ENCODE measurements around the gene AMOTL2. TPM values are rescaled to one million over a fixed set of nuclear protein-coding genes. Genes with fewer than 3 reads are reported as not detected.

AMOTL2 gene
- total RNA-seq, 2 experiments from 2014 or later = not detected

GRCh38 chr3:134389865-134390264 lies 15.6 kb upstream of the AMOTL2 start:
- Mint-ChIP-seq H3K4me3 (no peak overlapping the region), H3K27ac (no peak overlapping the region), H3K36me3 (no peaks in the 10 kb centered on the region), H3K9me3 (no peaks in the 10 kb centered on the region), H3K27me3 (peaks cover 32% of the 10 kb centered on the region), H3K4me1 (no peaks in the 10 kb centered on the region)
- ATAC-seq (ENCODE audit: low read depth) (no peak), DNase-seq (no peak)
- POLR2A ChIA-PET = no interaction called here

- peaks cover 29% of the 10 kb centered on the region for H3K27me3 Mint-ChIP-seq
- H3K9me3 Mint-ChIP-seq = no peaks in the 10 kb centered on the region
- ATAC-seq (ENCODE audit: low read depth) (no peak), DNase-seq (no peak)
- no peak overlapping the region for H3K4me3 Mint-ChIP-seq
- POLR2A ChIA-PET = no interaction called here
- H3K27ac Mint-ChIP-seq = no peak overlapping the region
- H3K36me3 Mint-ChIP-seq = no peaks in the 10 kb centered on the region
- no peaks in the 10 kb centered on the region for H3K4me1 Mint-ChIP-seq
These were observed 14.7 kb upstream of the AMOTL2 start for GRCh38 chr3:134388788-134389485.

GRCh38 chr3:134388292-134388691 lies 14.0 kb upstream of the AMOTL2 start:
- DNase-seq = no peak
- H3K4me1 Mint-ChIP-seq = no peaks in the 10 kb centered on the region
- POLR2A ChIA-PET = no interaction called here
- H3K4me3 Mint-ChIP-seq = no peak overlapping the region
- no peaks in the 10 kb centered on the region for H3K9me3 Mint-ChIP-seq
- peaks cover 29% of the 10 kb centered on the region for H3K27me3 Mint-ChIP-seq
- no peak overlapping the region for H3K27ac Mint-ChIP-seq
- no peaks in the 10 kb centered on the region for H3K36me3 Mint-ChIP-seq
- no peak for ATAC-seq (ENCODE audit: low read depth)

DNA sequence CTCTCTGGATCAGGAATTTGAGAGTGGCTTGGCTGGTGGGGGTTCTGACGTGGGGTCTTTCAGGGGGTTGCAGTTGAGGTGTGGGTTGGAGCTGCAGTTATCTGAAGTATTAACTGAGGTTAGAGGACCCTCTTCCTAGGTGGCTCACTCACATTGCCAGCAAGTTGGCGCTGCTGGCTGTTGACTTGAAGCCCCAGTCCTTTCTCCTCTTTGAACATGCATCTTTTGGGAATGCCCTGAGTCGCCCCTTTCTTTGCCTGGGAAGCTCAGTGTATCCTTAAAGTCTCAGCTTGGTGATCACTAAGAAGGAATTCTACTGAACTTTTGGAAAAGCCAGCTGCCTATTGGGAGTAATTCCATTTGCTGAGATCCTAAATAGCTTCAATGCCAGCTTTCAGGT lies 13.0 kb upstream of the AMOTL2 start:
- DNase-seq (no peak), ATAC-seq (ENCODE audit: low read depth) (no peak)
- H3K27me3 Mint-ChIP-seq = peaks cover 32% of the 10 kb centered on the region
- H3K4me1 Mint-ChIP-seq = no peaks in the 10 kb centered on the region
- H3K36me3 Mint-ChIP-seq = no peaks in the 10 kb centered on the region
- POLR2A ChIA-PET = no interaction called here
- no peak overlapping the region for H3K27ac Mint-ChIP-seq
- no peak overlapping the region for H3K4me3 Mint-ChIP-seq
- H3K9me3 Mint-ChIP-seq = no peaks in the 10 kb centered on the region

DNA sequence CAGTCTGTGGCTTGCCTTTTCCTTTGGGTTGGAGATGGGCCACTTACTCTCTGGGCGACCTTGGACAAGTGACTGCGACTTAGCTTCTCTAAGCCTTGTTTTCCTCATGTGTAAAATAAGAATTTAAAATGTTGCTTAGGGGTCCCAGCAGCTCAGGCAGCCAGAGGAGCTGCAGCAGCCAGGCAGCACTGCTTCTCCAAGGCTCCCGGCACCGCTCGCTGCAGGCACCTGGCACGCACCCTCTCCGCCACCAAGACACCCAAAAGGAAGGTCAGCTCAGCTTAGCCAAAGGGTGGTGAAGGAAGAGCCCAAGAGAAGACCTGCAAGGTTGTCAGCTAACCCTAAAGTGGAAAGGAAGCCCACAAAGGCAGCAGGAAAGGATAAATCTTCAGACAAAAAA lies 10.7 kb upstream of the AMOTL2 start:
- H3K4me1 Mint-ChIP-seq = peaks cover 2% of the 10 kb centered on the region
- H3K36me3 Mint-ChIP-seq = no peaks in the 10 kb centered on the region
- no peaks in the 10 kb centered on the region for H3K9me3 Mint-ChIP-seq
- no peak overlapping the region for H3K27ac Mint-ChIP-seq
- peaks cover 44% of the 10 kb centered on the region for H3K27me3 Mint-ChIP-seq
- no peak for DNase-seq
- POLR2A ChIA-PET = no interaction called here
- no peak overlapping the region for H3K4me3 Mint-ChIP-seq
- no peak for ATAC-seq (ENCODE audit: low read depth)

DNA sequence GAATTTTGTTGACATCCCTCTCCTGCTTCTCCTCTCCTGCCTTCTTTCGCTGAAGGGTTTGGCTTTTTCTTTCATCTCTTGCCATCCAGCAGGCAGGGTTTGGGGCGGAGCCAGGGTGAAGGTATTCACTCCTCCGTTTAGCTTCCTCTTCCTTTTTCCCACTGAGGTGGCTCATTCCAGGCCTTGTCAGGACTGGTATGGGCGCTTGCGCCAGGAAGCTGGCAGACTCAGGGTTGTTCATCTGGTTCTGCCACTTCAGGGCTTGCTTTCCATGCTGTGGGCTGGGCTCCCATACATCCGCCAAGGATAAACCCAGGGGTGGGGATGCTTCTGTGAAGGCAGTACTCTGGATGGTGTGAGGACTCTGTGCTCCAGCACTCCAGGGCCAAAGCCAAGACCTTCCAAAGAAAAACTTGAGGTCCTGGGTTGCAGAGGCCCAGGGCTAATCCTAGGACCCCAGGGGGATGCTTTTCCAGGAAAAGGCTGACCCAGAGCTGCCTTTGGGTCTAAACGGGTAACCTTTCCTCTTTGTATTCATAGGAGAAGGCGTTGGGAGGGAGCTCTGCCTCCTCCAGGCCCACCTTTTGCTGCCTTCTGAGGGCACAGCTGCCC lies 7.7 kb upstream of the AMOTL2 start:
- H3K4me1 Mint-ChIP-seq = peaks cover 2% of the 10 kb centered on the region
- ATAC-seq (ENCODE audit: low read depth) (no peak), DNase-seq (no peak)
- H3K36me3 Mint-ChIP-seq = no peaks in the 10 kb centered on the region
- H3K4me3 Mint-ChIP-seq = no peak overlapping the region
- peaks cover 48% of the 10 kb centered on the region for H3K27me3 Mint-ChIP-seq
- H3K27ac Mint-ChIP-seq = no peak overlapping the region
- POLR2A ChIA-PET = no interaction called here
- no peaks in the 10 kb centered on the region for H3K9me3 Mint-ChIP-seq

GRCh38 chr3:134381076-134381475 lies 6.8 kb upstream of the AMOTL2 start:
- Mint-ChIP-seq H3K27me3 (peaks cover 52% of the 10 kb centered on the region), H3K27ac (no peak overlapping the region), H3K9me3 (no peaks in the 10 kb centered on the region), H3K36me3 (no peaks in the 10 kb centered on the region), H3K4me3 (no peak overlapping the region), H3K4me1 (peaks cover 2% of the 10 kb centered on the region)
- ATAC-seq (ENCODE audit: low read depth) = no peak
- POLR2A ChIA-PET = no interaction called here
- no peak for DNase-seq

GRCh38 chr3:134380249-134380648 lies 6.0 kb upstream of the AMOTL2 start:
- Mint-ChIP-seq H3K36me3 (no peaks in the 10 kb centered on the region), H3K27ac (no peak overlapping the region), H3K4me3 (no peak overlapping the region), H3K9me3 (no peaks in the 10 kb centered on the region), H3K27me3 (peaks cover 57% of the 10 kb centered on the region), H3K4me1 (peaks cover 2% of the 10 kb centered on the region)
- POLR2A ChIA-PET = no interaction called here
- ATAC-seq (ENCODE audit: low read depth) = no peak
- DNase-seq = no peak

- H3K27ac Mint-ChIP-seq = no peak overlapping the region
- H3K27me3 Mint-ChIP-seq = peaks cover 60% of the 10 kb centered on the region
- POLR2A ChIA-PET = no interaction called here
- peaks cover 8% of the 10 kb centered on the region for H3K4me1 Mint-ChIP-seq
- no peak overlapping the region for H3K4me3 Mint-ChIP-seq
- H3K9me3 Mint-ChIP-seq = no peaks in the 10 kb centered on the region
- DNase-seq (no peak), ATAC-seq (ENCODE audit: low read depth) (no peak)
- H3K36me3 Mint-ChIP-seq = no peaks in the 10 kb centered on the region
These were observed 4.6 kb upstream of the AMOTL2 start for GRCh38 chr3:134378818-134379217.

DNA sequence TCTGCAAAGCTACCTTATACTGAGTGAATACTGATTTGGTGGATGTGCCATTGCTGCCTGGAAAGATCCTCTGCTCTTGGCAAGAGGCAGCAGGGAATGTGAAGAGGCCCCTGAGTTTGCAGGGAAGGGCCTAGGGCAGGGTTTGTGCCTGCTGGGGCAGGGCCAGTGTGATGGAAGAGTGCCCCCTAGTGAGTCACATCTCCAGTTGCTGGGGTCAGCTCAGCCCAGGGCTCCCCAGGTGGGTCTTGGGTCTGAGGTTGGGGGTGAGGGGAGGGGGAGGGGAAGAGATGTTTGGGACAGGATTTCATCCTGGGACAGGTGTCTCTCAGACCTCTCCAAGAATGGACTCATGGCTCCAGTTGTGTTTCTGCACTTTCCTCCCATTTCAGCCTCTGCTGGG lies 4.1 kb upstream of the AMOTL2 start:
- DNase-seq = no peak
- no peak overlapping the region for H3K4me3 Mint-ChIP-seq
- H3K27ac Mint-ChIP-seq = no peak overlapping the region
- H3K36me3 Mint-ChIP-seq = no peaks in the 10 kb centered on the region
- peaks cover 8% of the 10 kb centered on the region for H3K4me1 Mint-ChIP-seq
- POLR2A ChIA-PET = no interaction called here
- H3K9me3 Mint-ChIP-seq = no peaks in the 10 kb centered on the region
- peak; percentile 35 for ATAC-seq (ENCODE audit: low read depth)
- H3K27me3 Mint-ChIP-seq = peaks cover 60% of the 10 kb centered on the region

DNA sequence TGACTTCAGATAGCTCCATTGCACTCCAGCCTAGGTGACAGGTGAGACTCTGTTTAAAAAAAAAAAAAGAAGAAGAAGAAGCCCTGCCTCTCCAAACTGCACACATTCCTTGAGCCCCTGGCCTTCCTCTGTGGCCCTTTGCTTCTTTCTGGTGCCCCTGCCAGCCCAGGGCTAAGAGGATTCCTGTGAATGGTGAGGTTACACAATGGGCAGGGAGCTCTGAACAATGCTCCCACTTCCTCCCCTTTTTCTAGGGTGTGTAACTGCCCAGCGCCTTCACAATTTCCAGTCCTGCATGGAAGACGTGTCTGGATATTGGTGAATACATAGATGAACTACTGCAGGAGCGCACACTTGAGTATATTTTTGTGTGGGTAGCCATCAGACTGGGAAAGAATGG lies 3.6 kb upstream of the AMOTL2 start:
- Mint-ChIP-seq H3K36me3 (no peaks in the 10 kb centered on the region), H3K27ac (no peak overlapping the region), H3K27me3 (peaks cover 65% of the 10 kb centered on the region), H3K4me3 (no peak overlapping the region), H3K9me3 (no peaks in the 10 kb centered on the region), H3K4me1 (peaks cover 8% of the 10 kb centered on the region)
- DNase-seq (no peak), ATAC-seq (ENCODE audit: low read depth) (no peak)
- POLR2A ChIA-PET = no interaction called here

- Mint-ChIP-seq H3K4me3 (no peak overlapping the region), H3K27ac (no peak overlapping the region), H3K4me1 (peaks cover 8% of the 10 kb centered on the region), H3K9me3 (no peaks in the 10 kb centered on the region), H3K27me3 (peaks cover 68% of the 10 kb centered on the region), H3K36me3 (no peaks in the 10 kb centered on the region)
- POLR2A ChIA-PET = no interaction called here
- ATAC-seq (ENCODE audit: low read depth) (no peak), DNase-seq (no peak)
These were observed 2.7 kb upstream of the AMOTL2 start for GRCh38 chr3:134376786-134377426.

DNA sequence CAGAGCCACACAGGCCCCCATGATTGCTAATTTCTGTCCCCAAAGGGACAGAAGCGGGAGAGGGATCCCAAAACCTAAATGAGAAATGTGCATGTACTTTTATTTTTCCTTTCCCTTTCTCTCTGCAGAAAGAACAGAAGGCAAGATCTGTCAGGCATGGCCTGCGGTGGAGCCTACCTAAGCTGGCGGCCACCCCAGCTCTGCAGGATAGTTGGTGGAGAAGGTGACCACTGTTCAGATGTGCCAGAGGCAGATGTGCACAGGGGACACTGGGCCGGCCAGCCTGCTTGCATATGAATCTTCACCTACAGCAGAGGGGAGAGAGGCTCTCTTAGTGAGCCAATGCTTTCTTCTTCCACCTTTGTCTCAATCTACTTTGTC lies 2.1 kb upstream of the AMOTL2 start:
- Mint-ChIP-seq H3K27me3 (peaks cover 68% of the 10 kb centered on the region), H3K4me3 (no peak overlapping the region), H3K9me3 (no peaks in the 10 kb centered on the region), H3K36me3 (no peaks in the 10 kb centered on the region), H3K27ac (no peak overlapping the region), H3K4me1 (peaks cover 8% of the 10 kb centered on the region)
- POLR2A ChIA-PET = no interaction called here
- ATAC-seq (ENCODE audit: low read depth) = no peak
- DNase-seq = no peak
